Activated CD4-positive, CD25-positive, alpha-beta regulatory T cell treated with anti-CD3 and anti-CD28 coated beads, Interleukin-2, amount 50 U/mL, for 24 hours (primary cell): ENCODE data around the gene FBXO41.
A peak's percentile ranks its signal among the peaks of the same experiment; 100 is the strongest.
"Not testable (repeated sequence)": the region's sequence is repeated elsewhere in the genome, so short reads cannot be mapped to it uniquely, and the experiment has no call there.

Experiments used
- ATAC-seq, 2 donors: fragments of 150-1000 bp; cut with Tn5 transposase; one replicate each; pipeline ENCODE4 v1.10.0; 2021; ENCODE audit warnings: mild to moderate bottlenecking in 1 of 2, moderate library complexity in 1 of 2

Gene FBXO41

DNA sequence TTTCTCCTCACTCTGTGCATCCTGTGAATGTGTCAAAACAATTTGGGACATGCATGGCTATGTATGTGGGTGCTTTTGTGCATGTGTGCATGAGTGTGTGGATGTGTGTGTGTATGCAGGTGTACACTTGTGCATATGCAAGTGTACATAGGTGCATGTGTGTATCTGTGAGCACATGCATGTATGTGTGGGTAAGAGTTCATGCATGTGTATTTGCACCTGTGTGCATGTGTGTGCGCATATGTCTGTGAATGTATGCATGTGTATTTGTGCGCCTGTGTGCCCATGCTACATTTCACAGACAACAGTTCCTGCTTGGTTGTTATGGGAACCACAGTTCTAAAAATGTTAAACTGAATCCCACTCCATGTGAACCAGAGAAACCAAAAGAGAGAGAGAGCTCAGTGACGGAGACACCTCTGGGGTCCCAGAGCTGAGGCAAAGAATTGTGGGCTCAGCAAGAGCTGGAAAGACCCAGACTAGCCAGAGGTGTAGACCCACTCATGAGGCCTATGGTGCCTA, 1.9 kb upstream of the FBXO41 start:
- no peak for ATAC-seq

DNA sequence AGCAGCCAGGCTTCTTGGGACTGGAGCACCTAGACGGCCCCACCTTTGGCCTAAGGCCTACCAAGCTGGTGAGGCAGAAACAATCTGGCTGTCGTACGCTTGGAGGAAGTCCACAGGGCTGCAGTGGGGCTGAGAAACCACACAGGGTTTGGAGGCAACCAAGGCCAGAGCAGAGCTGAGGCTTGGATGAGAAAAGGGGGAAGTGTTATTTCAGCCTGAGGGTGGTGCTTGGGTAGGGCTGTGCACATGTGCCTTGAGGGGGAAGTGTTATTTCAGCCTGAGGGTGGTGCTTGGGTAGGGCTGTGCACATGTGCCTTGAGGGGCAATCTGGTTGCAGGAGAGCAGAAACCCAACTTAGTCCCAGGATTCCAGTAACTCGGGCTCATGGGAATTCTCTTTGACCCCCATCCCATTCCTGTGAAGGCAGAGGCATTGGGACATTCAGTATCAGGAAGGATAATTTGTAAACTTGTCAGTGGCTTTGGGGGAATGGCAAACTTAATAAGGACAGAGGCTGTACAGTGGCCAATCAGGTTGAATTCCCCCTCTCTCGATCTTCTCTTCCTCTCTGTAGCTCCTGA, 971 bp upstream of the FBXO41 start:
- ATAC-seq: peak; percentile 12 to 22

DNA sequence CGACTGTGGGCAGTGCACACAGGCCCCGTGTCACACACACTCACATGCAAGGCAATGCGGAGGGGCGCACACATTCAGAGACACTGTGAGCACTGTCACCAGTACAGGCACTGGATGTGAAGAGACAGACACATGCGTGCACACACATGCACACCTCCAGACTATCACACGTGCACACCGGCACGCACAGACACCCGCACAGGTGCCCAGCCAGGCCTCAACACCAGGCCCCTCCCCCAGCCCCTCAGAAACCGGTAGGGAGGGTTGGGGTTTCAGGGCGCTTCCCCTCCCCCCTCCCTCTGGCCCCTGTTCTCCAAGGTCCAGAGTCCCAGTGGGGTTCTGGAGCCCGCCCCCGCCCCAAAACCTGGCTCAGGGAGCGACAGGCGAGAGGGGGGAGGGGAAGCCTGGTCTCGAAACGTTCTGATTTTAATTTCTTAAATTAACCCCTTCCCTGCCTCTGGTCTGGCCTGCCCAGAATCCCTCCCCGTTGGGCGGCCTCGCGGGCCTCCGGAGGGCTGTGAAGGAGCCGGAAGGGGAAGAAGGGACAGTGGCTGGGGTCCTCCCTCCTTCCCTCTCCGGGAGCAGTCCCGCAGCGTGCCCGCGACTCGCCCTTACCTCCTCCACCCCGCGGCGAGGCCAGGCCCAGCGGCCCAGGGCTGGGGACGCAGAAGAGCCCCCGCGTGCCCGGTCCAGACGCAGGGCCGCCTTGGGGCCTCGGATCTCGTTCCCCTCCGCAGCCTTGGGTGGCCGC, 558 bp downstream of the FBXO41 start:
- peak; percentile 21 to 24 for ATAC-seq

DNA sequence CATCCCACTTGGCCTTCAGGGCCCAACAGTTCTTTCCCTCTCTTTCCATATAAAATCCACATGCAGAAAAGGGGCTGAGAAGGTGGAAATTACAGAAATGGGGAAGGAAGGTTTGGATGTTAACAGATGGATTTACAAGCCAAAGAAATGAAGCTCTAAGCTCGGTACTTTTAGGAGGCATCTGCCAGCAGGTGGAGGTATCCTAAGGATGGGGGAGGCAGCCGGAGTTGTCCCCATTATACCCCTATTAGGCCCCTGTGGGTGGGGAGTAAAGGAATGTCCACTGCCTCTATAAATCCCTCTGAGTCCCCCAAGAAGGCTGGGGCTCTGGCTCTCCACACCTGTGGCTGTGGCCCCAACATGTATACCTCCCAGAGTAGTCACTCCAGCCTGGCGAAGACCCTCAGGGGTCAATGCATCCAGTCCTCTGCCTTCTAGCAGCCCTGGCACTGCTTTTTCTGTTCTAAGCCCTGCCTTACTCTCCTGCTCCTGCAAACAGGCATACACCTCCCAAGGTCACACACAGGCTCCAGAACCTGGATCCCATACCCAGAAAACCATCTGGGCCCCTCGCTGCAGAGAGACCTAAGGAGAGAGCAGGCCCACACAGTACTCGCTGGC, 1.2 kb downstream of the FBXO41 start:
- ATAC-seq: no peak

DNA sequence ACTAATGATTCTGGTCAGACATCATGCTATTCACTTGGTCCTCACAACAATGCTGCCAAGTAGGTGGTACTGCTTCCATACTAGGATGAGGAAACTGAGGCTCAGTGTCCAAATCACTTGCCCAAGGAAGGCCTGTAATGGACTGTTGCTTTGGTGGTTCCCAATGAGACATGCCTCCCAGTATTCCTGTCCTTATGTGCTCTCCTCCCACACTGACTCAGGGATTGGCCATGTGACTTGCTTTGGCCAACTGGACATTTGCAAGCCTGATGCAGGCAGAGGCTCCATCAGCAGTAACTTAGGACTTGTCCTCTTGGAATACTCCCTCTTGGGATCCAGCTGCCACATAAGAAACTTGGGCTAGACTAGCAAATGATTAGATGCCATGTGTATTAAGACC, 3.0 kb downstream of the FBXO41 start:
- ATAC-seq: no peak

DNA sequence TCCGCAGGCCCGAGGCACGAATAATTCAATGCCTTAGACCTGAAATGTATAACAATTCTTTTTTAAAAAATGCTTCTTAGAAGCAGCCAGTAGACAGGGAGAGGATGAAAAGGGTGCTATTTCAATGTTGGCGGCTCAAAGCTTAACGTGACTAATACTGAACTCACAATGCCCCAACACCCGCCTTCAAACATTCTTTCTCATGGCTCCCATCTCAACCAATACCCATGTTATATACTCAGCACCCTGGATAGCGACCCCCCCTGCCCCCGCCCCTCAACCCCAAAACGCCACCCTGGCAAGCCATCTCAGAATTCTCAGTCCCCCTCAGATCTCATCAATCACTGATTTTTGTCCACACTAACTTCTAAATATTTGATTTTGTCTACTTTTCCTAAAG, 4.4 kb downstream of the FBXO41 start:
- ATAC-seq: no peak

DNA sequence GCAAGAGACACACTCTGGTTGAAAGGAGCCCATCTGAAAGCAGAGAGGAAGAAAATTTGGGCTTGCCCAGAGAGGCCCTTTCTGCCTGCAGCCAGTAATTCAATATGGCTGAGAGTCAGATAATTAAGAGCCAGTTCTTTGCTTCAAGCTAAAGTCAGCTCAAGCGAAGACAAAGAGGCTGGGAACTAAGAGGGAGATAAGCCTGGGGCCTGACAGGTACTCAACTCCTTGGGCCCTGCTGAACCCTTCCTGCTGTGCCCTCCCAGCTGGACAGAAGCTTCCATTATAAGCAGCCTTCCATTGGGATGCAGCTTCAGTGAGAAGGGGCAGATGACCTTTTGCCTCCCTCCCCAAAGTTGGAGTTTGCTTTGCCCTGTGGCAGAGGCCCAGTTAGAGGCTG, 12.0 kb downstream of the FBXO41 start:
- no peak for ATAC-seq

DNA sequence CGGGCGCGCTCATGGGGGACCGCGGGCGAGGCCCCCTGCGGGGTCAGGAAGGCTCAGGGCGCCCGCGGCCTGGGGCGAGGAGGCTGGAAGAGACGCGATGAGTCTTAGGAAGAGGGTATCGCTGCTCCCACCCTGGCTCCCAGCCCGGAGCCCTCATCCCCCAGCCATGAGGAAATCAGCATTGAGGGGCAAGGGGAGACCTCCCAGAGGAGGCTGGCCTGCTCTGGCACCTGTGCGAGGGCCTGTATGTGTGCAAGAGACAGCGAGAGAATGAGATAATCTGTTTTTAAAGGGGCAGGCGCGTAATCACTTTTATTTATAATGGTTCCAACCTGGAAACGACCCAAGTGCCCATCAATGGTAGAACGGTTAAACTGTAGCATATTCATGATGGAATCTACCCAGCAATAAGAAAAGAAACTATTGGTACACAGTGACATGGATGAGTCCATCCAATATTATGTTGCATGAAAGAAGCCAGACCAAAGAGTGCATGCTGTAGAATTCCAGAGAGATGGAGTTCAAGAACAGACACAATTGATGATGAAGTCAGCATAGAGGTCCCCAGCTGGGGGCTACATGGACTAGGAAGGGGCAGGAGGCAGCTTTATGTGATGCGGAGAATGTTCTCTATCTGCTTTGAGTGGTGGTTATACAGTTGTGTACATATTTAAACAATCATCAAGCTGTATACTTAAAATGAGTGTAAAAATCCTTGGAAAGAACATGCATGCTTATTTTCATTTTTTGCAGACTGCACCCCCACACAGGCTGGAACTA, 14.4 kb downstream of the FBXO41 start:
- peak in 1 of 2 donors; percentile 27 for ATAC-seq

DNA sequence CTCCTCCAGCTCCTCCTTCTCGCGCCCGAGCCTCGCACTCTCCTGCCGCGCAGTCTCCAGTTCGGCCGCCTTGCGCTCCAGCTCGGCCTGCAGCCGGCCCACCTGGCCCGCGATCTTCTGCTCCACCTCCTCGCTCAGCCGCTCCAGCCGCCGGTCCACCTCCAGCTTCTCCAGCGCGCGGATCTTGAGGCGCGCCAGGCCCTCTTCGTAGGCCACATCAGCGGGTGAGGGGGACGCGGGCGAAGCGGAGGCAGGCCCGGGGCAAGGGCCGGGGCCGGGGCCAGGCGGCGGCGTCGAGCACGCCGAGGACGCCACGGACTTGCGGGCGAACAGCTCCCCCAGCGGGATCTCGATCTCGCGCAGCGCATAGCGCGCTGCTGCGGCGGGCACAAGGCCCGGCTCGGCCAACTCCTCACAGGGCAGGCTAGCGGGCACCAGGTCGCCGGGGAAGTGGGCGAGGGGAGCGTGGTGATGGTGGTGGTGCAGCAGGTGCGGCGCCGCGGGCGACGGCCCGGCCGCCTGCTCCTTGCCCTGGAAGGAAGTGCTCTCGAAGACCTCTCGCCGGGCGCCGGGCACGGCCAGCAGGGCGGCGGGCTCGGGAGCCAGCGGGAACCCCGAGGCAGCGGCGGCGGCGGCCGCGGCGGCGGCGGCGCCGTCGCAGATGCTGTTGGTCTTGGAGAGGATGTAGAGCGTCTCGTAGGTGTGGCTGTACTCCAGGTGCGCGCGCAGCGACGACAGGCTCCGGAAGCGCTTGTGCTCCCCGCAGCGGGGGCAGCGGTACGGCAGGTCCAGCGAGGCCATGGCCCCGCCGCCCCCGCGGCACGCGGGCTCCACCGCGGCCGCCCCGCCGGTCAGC, 15.2 kb downstream of the FBXO41 start:
- peak; percentile 89 to 91 for ATAC-seq

DNA sequence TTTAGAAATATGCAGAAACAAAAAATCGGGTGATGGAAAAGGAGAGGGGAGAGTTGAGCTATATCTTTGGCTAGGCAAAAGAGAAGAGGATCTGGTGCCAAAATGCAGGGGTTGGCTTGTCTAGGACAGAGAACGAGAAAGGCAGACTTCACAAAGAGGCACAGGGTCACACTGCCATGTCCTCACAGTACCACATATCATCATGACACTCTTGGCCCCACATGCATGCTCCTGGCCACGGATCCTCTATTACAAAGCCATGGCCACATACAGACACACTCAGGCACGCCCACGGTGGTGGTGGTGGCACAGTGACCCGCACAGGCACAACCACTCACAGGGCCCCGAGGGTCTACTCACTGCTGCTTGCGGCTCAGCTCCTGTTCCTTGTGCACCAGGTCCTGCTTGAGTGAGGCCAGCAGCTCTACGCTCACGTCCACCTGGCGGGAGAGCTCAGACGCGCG, 15.9 kb downstream of the FBXO41 start:
- ATAC-seq: no peak

DNA sequence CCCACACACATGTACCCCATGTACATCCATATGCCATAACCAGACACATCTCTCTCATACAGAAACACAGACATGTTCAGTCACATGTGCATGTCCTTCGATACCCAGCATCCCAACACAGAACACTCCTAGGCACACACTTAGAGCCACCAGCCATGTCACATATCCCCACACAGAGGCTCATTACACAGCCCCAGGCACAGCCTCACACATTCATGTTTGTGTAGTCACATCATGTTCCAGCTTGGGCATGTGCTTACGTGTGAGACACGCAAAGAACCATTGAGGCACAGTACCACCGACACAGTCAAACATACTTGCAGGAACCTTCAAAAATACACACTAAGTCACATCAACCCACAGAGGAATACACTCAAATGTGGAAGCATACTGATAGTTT, 17.3 kb downstream of the FBXO41 start:
- no peak for ATAC-seq

DNA sequence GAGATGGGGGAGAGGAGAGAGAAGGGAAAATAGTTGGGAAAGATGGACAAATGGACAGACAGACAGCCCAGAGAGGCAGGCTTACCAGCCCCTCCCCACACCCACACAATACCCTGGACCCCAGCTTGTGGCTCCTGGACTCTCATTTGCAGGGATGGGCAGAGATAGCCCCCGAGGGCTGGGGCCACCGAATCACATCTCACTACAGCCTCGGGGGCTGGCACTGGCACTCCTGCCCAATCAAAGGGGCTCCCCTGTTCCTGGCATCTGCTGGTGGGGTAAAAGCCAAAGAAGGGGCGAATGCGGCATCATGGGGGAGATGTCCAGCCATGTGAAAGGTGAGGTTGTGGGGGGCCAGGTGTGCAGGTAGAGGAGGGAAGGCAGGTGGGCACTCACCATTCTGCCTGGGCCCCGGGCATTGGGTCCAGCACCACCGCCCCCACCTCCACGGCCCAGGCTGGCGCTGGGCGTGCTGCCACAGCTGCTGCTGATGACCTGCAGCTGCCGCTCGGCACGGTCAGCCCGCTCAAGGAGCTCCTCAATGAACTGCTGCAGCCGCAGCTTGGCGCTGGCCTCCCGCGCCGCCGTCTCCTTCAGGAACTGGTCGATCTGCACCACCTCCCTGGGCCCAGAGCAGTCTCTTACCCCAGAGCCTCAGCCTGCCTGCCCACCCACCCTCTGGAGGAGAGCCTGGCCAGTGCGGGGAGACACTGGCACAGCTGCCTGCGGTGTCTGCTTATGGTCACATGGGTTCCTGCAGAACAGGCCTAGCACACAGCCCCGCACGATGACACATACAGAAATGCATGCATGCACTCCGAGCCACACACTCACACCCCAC, 18.0 kb downstream of the FBXO41 start:
- no peak for ATAC-seq

DNA sequence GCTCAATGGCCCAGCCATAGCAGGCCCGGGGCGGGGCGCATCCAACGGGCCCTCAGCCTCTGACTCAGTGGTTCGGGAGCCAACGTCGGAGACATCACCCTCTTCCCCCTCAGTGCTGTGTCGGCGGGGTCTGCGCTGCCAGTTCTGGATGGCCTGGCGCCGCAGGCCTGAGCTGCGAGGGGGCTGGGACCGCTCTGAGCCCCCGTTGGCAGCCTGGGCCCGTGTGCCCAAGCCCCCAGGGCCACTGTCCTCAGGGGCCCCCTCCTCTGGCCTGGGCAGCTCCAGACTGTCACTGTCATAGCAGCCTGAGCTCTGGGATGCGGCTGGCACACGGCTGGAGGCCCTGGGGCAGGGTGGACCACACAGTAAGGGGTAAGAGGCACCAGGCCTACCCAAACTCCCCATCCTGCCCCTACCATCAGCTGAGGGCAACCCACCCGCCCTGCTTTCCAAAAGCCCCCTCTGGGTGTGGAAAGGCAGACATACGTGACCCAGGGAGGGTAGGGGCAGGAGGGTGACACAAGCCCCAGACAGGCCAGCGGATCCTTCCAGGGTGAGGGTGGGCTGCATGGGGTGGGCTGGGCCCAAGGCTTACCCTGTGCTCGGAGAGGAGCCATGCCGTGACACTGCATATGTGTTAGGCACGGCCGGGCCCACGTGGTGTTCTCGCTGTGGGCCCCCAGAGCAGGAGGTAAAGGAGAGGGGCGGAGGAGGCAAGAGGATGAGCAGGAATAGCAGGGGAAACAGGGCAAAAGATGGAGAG, 18.8 kb downstream of the FBXO41 start:
- no peak for ATAC-seq

DNA sequence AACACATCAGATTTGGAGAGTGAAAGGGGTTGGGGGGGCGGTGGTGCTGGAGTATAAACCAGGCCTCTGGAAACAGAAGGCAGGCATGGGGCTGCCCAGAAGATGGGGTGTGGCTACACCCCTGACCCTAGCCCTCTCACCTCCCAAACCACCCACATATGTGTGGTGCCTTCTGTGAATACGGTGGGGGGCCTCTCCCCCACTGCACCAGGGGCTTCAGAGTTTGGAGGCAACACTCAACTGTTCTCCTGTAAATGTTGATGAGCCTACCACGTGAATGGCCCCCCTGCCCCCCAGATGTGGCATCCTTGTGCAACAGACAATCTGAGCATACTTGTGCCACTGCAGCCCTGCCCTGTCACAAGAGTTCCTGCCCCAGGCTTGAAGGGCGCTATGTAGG, 19.5 kb downstream of the FBXO41 start:
- no peak for ATAC-seq

DNA sequence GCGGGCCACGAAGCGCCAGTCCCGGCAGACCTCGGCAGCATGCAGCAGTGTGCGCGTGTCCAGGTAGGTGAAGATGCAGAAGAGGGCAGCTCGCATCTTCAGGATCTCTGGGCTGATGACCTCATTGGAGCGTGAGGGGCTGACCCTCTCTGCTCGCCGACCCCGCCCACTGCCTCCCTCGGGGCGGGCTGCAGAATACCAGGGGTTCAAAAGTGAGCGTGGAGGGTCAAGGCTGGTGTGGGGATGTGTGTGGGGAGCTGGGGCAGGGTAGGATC, 20.0 kb downstream of the FBXO41 start:
- no peak for ATAC-seq

DNA sequence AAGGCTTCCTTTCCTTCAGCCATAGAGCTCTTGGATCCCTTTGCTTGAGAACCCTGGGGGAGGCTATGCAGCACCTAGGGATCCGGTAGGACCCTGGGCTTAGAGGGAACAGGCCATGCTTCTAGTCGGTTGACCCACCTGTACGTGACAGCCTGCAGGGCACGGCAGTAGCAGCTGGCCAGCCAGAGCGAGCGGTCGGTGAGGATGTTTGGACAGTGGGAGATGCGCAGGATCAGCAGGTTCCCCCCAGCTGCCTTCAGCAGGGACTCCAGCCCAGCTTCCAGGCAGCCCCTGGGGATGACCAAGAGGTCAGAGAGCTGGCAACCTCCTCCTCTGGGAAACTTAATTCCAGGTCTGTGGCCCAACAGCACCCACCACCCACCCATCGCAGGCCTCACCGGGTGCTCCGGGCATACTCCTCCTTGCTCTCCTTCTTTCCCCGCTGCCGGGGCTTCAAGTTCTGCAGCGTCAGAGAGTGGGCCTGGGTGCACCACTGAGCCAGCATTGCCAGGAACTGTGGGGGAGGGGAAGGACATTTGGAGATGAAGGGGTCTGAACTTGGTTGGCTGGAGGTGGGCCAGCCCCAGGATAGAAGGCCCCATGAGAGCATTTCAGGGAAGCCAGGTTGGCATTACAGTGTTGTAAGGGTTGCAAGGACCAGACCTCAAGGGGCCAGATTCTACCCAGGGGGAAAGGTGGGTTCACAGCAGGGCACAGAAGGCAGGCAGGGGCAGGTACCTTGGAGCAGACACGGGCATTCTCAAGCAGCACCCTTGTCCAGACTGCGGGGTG, 20.5 kb downstream of the FBXO41 start:
- no peak for ATAC-seq

DNA sequence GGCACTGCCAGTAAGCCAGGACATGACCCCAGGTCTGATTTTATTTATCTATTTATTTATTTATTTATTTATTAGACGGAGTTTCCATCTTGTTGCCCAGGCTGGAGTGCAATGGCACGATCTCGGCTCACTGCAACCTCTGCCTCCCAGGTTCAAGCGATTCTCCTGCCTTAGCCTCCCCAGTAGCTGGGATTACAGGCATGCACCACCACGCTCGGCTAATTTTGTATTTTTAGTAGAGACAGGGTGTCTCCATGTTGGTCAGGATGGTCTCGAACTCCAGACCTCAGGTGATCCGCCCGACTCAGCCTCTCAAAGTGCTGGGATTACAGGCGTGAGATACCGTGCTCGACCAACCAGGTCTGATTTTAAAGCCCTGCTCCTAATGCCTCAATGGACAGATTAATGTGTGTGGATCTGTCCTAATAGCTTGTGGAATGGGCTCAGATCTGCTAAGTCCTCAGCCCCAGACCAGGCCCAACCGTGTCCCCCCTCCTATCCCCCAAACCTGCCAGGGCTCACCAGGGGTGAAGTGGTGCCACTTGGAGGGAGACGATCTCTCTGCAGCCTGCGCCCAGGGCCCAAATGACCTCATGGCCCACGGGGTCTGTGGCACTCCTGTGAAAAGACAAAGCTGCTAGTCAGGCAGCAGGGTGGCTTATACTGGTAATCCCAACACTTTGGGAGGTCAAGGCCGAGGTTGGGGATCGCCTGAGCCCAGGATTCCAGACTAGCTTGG, 21.4 kb downstream of the FBXO41 start:
- ATAC-seq: not testable (repeated sequence)

DNA sequence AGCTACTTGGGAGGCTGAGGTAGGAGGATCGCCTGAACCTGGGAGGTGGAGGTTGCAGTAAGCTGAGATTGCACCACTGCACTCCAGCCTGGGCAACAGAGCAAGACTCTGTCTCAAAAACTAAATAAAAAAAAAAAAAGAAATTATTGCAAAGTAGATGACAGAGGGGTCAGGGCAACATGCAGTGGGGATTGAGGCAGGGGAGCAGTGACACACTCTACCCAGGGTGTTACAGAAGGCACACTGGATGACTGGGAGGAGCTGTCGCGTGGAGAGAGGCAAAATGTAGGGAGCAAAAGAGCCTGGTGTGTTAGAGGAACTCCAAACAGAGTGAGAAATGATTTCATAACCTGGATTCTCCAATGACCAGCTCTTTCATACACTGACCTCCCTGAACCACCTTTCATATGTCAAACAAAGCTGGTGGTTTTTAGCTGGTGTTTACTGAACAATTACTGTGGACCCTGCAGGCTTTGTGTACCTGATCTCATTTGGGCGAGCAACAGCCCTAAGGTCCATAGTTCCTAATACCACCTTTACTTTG, 22.1 kb downstream of the FBXO41 start:
- no peak for ATAC-seq
